ENCODE measurements around the gene GSK3B. TPM values are rescaled to one million over a fixed set of nuclear protein-coding genes. Genes with fewer than 3 reads are reported as not detected.

Gene GSK3B
- total RNA-seq, 2 experiments from 2014 or later: 35.1 to 35.9 TPM

DNA sequence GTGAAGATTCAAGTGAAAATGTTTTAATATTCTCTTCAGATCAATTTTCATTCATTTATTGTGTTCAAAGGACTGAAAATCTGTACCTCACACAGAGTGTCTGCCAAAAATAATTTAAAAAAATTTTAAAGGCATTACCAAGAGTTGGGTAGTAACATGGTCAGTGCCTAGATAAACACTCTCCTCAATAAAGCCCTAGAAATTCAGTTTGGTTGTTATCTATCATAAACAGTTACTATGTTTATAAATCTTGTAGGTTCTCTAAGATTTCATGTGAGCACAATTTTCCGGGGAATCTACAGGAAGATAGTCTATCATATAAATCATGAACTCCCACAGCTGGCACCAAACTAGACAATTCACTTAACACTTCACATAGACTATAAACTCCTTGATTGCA is 128.6 kb downstream of the GSK3B start:
- CTCF ChIA-PET: no interaction called here

DNA sequence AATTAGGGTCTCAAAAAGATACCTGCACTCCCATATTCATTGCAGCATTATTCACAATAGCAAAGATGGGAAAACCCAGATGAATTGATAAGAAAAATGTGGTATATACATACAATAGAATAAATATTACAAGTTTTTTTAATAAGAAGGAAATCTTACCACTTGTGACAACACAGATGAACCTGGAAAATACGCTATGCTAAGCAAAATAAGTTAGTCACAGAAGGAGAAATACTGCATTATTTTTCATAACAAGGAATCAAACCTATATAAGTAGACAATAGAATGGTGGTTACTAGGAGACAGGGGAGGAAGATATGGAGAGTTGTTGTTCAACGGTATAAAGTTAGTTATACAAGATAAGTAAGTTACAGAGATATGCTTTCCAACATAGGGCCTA is 130.0 kb downstream of the GSK3B start:
- H3K9me3 Mint-ChIP-seq (ENCODE audit: low read depth): no peaks in the 10 kb centered on the region
- CTCF ChIA-PET: no interaction called here
- no peaks in the 10 kb centered on the region for H3K27me3 Mint-ChIP-seq
- H3K4me3 Mint-ChIP-seq: no peak overlapping the region
- DNase-seq (no peak), ATAC-seq (no peak)
- no peaks in the 10 kb centered on the region for H3K4me1 Mint-ChIP-seq
- H3K36me3 Mint-ChIP-seq: peaks cover 13% of the 10 kb centered on the region
- no peak overlapping the region for H3K27ac Mint-ChIP-seq

More for the DNA sequence above, 128.6 kb downstream of the GSK3B start:
- Mint-ChIP-seq H3K36me3 (peaks cover 10% of the 10 kb centered on the region), H3K27me3 (no peaks in the 10 kb centered on the region), H3K27ac (no peak overlapping the region), H3K4me3 (no peak overlapping the region), H3K9me3 (ENCODE audit: low read depth) (no peaks in the 10 kb centered on the region), H3K4me1 (no peaks in the 10 kb centered on the region)
- no peak for DNase-seq
- no peak for ATAC-seq

- H3K27ac Mint-ChIP-seq: no peak overlapping the region
- H3K27me3 Mint-ChIP-seq: no peaks in the 10 kb centered on the region
- DNase-seq (no peak), ATAC-seq (no peak)
- H3K4me1 Mint-ChIP-seq: peaks cover 3% of the 10 kb centered on the region
- no peaks in the 10 kb centered on the region for H3K9me3 Mint-ChIP-seq (ENCODE audit: low read depth)
- H3K4me3 Mint-ChIP-seq: no peak overlapping the region
- peaks cover 12% of the 10 kb centered on the region for H3K36me3 Mint-ChIP-seq
- CTCF ChIA-PET: no interaction called here
These were observed 138.3 kb downstream of the GSK3B start for GRCh38 chr3:119955972-119956371.

- H3K36me3 Mint-ChIP-seq: peaks cover 14% of the 10 kb centered on the region
- CTCF ChIA-PET: no interaction called here
- no peak overlapping the region for H3K4me3 Mint-ChIP-seq
- no peaks in the 10 kb centered on the region for H3K9me3 Mint-ChIP-seq (ENCODE audit: low read depth)
- H3K27me3 Mint-ChIP-seq: no peaks in the 10 kb centered on the region
- ATAC-seq (no peak), DNase-seq (no peak)
- H3K27ac Mint-ChIP-seq: no peak overlapping the region
- H3K4me1 Mint-ChIP-seq: peaks cover 5% of the 10 kb centered on the region
These were observed 143.5 kb downstream of the GSK3B start for GRCh38 chr3:119950666-119951325.

GRCh38 chr3:119945291-119945690 is 149.0 kb downstream of the GSK3B start:
- no peak for ATAC-seq
- Mint-ChIP-seq H3K9me3 (ENCODE audit: low read depth) (no peaks in the 10 kb centered on the region), H3K27me3 (no peaks in the 10 kb centered on the region), H3K36me3 (peaks cover 28% of the 10 kb centered on the region), H3K4me1 (peaks cover 20% of the 10 kb centered on the region), H3K4me3 (no peak overlapping the region), H3K27ac (no peak overlapping the region)
- DNase-seq: no peak
- CTCF ChIA-PET: no interaction called here

DNA sequence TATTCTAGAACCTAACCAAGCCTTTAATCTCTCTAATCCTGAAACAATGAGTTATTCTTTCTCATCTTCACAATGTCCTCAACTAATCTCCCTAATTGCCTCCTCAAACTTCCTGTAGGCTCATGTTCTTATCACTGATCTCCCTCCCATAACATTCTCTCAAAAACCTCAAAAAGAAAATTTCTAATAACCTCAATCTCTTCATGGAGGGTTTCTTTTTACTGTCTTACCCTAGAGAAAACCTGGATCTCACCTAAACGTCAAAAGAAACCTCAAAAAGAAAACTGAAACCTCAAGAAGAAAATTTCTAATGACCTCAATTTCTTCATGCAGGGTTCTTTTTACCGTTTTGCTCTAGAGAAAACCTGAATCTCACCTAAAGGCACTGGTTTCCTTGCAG is 150.2 kb downstream of the GSK3B start:
- no peak overlapping the region for H3K4me3 Mint-ChIP-seq
- no peaks in the 10 kb centered on the region for H3K27me3 Mint-ChIP-seq
- CTCF ChIA-PET: no interaction called here
- peak overlapping the region; percentile 3 for H3K27ac Mint-ChIP-seq
- ATAC-seq (no peak), DNase-seq (no peak)
- H3K9me3 Mint-ChIP-seq (ENCODE audit: low read depth): no peaks in the 10 kb centered on the region
- peaks cover 27% of the 10 kb centered on the region for H3K36me3 Mint-ChIP-seq
- peaks cover 16% of the 10 kb centered on the region for H3K4me1 Mint-ChIP-seq

DNA sequence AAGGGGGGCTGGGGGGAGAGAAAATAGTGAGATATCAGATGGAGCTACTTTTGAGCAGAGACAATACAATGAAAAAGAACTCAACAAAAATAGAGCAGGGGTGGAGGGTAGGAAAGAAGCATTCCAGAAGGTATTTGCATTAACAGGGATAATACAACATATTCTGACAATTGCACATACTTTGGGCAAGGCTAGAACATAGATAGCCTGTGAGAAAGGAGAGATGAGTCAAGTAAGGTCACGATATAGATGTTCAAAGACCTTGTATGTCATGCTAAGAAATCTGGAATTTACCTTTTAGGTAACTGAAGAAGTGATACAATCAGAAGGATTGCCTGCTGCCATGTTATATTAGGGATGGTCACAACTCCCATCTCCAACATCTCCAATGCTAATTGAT is 155.2 kb downstream of the GSK3B start:
- no peak for DNase-seq
- no peak for ATAC-seq
- H3K4me3 Mint-ChIP-seq: no peak overlapping the region
- H3K4me1 Mint-ChIP-seq: peaks cover 26% of the 10 kb centered on the region
- H3K27me3 Mint-ChIP-seq: peaks cover 16% of the 10 kb centered on the region
- H3K9me3 Mint-ChIP-seq (ENCODE audit: low read depth): no peaks in the 10 kb centered on the region
- H3K27ac Mint-ChIP-seq: no peak overlapping the region
- peaks cover 24% of the 10 kb centered on the region for H3K36me3 Mint-ChIP-seq
- CTCF ChIA-PET: no interaction called here

DNA sequence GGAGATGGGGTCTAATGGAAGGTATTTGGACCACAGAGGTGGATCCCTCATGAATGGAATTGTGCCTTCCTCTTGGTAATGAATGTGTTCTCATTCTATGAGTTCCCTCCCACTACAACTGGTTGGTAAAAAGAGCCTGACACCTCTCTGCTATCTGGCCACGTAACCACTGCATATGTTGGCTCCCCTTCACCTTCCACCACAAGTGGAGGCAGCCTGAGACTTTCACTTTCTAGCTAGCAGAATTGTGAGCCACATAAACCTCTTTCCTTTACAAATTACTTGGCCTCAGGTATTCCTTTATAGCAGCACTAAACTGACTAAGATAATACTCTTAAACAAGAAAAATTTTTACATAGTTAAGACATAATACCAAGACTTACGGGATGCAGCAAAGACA is 157.0 kb downstream of the GSK3B start:
- Mint-ChIP-seq H3K36me3 (peaks cover 17% of the 10 kb centered on the region), H3K4me1 (peaks cover 19% of the 10 kb centered on the region), H3K27ac (peak overlapping the region; percentile 18), H3K4me3 (peak overlapping the region; percentile 14), H3K27me3 (peaks cover 16% of the 10 kb centered on the region), H3K9me3 (ENCODE audit: low read depth) (no peaks in the 10 kb centered on the region)
- DNase-seq: peak; percentile 78
- peak; percentile 91 for ATAC-seq
- CTCF ChIA-PET: no interaction called here

- H3K27ac Mint-ChIP-seq: no peak overlapping the region
- no peak overlapping the region for H3K4me3 Mint-ChIP-seq
- H3K4me1 Mint-ChIP-seq: peaks cover 19% of the 10 kb centered on the region
- CTCF ChIA-PET: no interaction called here
- no peaks in the 10 kb centered on the region for H3K9me3 Mint-ChIP-seq (ENCODE audit: low read depth)
- peaks cover 16% of the 10 kb centered on the region for H3K27me3 Mint-ChIP-seq
- no peak for ATAC-seq
- no peak for DNase-seq
- peaks cover 10% of the 10 kb centered on the region for H3K36me3 Mint-ChIP-seq
These were observed 160.0 kb downstream of the GSK3B start for GRCh38 chr3:119934249-119934648.

DNA sequence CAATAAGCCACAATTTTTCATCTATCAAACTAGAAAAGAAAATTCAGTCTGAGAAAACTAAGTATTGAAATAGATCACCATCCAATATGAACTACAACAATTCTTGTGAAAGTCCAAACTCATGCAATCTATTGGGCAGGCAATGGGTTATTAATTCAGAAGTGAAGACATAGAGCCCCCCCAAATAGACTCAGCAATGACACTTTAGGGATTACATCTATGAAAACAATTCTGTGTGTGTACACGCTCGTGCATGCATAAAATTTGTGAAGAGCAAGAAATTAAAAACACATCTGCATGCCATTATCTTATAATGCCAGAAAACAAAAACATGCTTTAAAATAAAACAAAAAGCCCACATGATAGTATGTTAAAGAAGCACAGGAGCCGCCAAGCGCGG is 161.0 kb downstream of the GSK3B start:
- Mint-ChIP-seq H3K27me3 (peaks cover 16% of the 10 kb centered on the region), H3K36me3 (peaks cover 8% of the 10 kb centered on the region), H3K9me3 (ENCODE audit: low read depth) (no peaks in the 10 kb centered on the region), H3K4me1 (peaks cover 17% of the 10 kb centered on the region), H3K27ac (no peak overlapping the region), H3K4me3 (no peak overlapping the region)
- no peak for DNase-seq
- CTCF ChIA-PET: no interaction called here
- ATAC-seq: no peak

DNA sequence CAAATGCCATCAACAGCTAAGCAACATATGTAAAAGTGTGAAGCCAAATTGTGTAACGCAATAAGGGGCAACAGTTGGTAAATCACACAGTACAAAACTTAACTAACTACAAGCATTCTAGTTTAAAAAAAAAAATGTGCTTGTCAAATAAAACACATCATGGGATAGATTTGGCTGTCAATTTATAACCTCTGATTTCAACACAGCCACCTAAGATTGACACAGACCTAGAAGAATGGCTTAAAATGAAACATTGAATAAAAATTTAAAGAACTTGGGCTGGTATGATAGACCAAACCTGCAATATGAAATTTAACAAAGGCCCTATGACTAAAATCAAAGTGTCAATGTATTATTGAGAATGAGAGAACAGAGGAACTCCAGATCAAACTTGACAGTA is 164.0 kb downstream of the GSK3B start:
- Mint-ChIP-seq H3K9me3 (ENCODE audit: low read depth) (no peaks in the 10 kb centered on the region), H3K27ac (no peak overlapping the region), H3K4me3 (no peak overlapping the region), H3K4me1 (no peaks in the 10 kb centered on the region), H3K27me3 (peaks cover 1% of the 10 kb centered on the region), H3K36me3 (peaks cover under 1% of the 10 kb centered on the region)
- no peak for DNase-seq
- no peak for ATAC-seq
- CTCF ChIA-PET: no interaction called here

DNA sequence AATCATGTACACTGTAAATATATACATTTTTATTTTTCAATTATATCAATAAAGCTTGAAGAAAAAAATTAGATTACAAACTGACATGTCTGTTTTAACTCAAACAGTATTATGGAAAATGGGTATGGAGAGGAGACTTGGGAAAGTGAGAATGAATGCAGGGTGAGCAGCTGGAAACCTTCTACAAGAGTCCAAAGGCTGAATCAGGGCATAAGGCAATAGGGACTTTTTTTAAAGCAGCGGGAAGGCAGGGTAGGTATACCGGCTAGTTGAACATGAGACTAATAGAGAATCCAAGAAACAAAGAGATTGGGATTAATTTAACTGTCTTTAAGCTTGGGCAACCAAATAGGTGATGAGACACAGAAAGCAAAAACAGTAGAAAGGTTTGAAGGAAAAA is 167.1 kb downstream of the GSK3B start:
- DNase-seq (no peak), ATAC-seq (no peak)
- H3K4me1 Mint-ChIP-seq: no peaks in the 10 kb centered on the region
- H3K9me3 Mint-ChIP-seq (ENCODE audit: low read depth): no peaks in the 10 kb centered on the region
- no peak overlapping the region for H3K27ac Mint-ChIP-seq
- peaks cover 8% of the 10 kb centered on the region for H3K36me3 Mint-ChIP-seq
- H3K4me3 Mint-ChIP-seq: no peak overlapping the region
- CTCF ChIA-PET: no interaction called here
- H3K27me3 Mint-ChIP-seq: no peaks in the 10 kb centered on the region

GRCh38 chr3:119924111-119925094 is 169.8 kb downstream of the GSK3B start:
- H3K4me1 Mint-ChIP-seq: peaks cover 4% of the 10 kb centered on the region
- no peak overlapping the region for H3K27ac Mint-ChIP-seq
- CTCF ChIA-PET: no interaction called here
- no peak overlapping the region for H3K4me3 Mint-ChIP-seq
- H3K9me3 Mint-ChIP-seq (ENCODE audit: low read depth): no peaks in the 10 kb centered on the region
- H3K27me3 Mint-ChIP-seq: no peaks in the 10 kb centered on the region
- peaks cover 20% of the 10 kb centered on the region for H3K36me3 Mint-ChIP-seq
- DNase-seq (no peak), ATAC-seq (no peak)

Data from activated CD8-positive, alpha-beta memory T cell treated with anti-CD3 and anti-CD28 coated beads, Interleukin-2, amount 10 ng/mL, durations not matched to agents 7 days and 5 days (primary cell).